HG03354 (cell line): Measurements from ENCODE around the gene PPIP5K1.

Experiments
- ATAC-seq: cut with Tn5 transposase; IDR thresholded peaks from one replicate; pipeline ENCODE4 v1.9.1; 2021; ENCODE audit warnings: mild to moderate bottlenecking; ENCODE audit not compliant: unreplicated experiment, poor library complexity, severe bottlenecking

Gene PPIP5K1

GRCh38 chr15:43522247-43522646 is 67.8 kb downstream of the PPIP5K1 start:
- no peak for ATAC-seq

GRCh38 chr15:43521419-43521818 is 68.6 kb downstream of the PPIP5K1 start:
- no peak for ATAC-seq

GRCh38 chr15:43520138-43520537 is 69.9 kb downstream of the PPIP5K1 start:
- ATAC-seq = no peak

- ATAC-seq = no peak
Measured at GRCh38 chr15:43519196-43519595, 70.8 kb downstream of the PPIP5K1 start.

- no peak for ATAC-seq
Measured at GRCh38 chr15:43518197-43518761, 71.7 kb downstream of the PPIP5K1 start.

- no peak for ATAC-seq
Measured at GRCh38 chr15:43517354-43518196, 72.4 kb downstream of the PPIP5K1 start, which contains the start of gene MAP1A. MAP1A (plus strand) TSS chr15:43517608; CDS start chr15:43521474, 3,866 bp downstream.

GRCh38 chr15:43516801-43517353 is 73.1 kb downstream of the PPIP5K1 start:
- no peak for ATAC-seq

GRCh38 chr15:43516185-43516584 is 73.8 kb downstream of the PPIP5K1 start:
- no peak for ATAC-seq

GRCh38 chr15:43515741-43516140 is 74.3 kb downstream of the PPIP5K1 start:
- ATAC-seq = no peak

- ATAC-seq = no peak
Measured at GRCh38 chr15:43514241-43515057, 75.6 kb downstream of the PPIP5K1 start.

GRCh38 chr15:43513550-43513949 is 76.5 kb downstream of the PPIP5K1 start:
- no peak for ATAC-seq

- no peak for ATAC-seq
Measured at GRCh38 chr15:43511012-43511885, 78.8 kb downstream of the PPIP5K1 start.

GRCh38 chr15:43510200-43511011 is 79.6 kb downstream of the PPIP5K1 start:
- peak; percentile 96 for ATAC-seq

GRCh38 chr15:43509660-43510199 is 80.3 kb downstream of the PPIP5K1 start:
- no peak for ATAC-seq

GRCh38 chr15:43508991-43509659 is 80.9 kb downstream of the PPIP5K1 start:
- ATAC-seq = no peak

GRCh38 chr15:43508421-43508820 is 81.6 kb downstream of the PPIP5K1 start:
- no peak for ATAC-seq

GRCh38 chr15:43505738-43506137 is 84.3 kb downstream of the PPIP5K1 start:
- no peak for ATAC-seq

GRCh38 chr15:43499635-43500034 is 90.4 kb downstream of the PPIP5K1 start:
- no peak for ATAC-seq
